Mucosa of gallbladder (tissue), 1 donor: ENCODE results near the gene PPP1R3F. TPM values are rescaled to one million over a fixed set of nuclear protein-coding genes. Genes with fewer than 3 reads are reported as not detected.
"Not testable (repeated sequence)": the region's sequence is repeated elsewhere in the genome, so short reads cannot be mapped to it uniquely, and the experiment has no call there.

ENCODE experiments used
- DNase-seq: peaks from one replicate; pipeline ENCODE4 v3.0.0-alpha.2; 2020; ENCODE audit warnings: low spot score
- total RNA-seq: library from RNA; stranded (reverse); gene quantifications from one replicate; pipeline ENCODE4 v1.2.1, GENCODE V29; 2021
- donor health status: DM: no; HTN: no; CAD: no.

Gene PPP1R3F
- total RNA-seq, 1 donor from 2014 or later: 11.5 TPM

- no peak for DNase-seq
Measured at GRCh38 chrX:49273181-49273727, 3.7 kb downstream of the PPP1R3F start.

DNA sequence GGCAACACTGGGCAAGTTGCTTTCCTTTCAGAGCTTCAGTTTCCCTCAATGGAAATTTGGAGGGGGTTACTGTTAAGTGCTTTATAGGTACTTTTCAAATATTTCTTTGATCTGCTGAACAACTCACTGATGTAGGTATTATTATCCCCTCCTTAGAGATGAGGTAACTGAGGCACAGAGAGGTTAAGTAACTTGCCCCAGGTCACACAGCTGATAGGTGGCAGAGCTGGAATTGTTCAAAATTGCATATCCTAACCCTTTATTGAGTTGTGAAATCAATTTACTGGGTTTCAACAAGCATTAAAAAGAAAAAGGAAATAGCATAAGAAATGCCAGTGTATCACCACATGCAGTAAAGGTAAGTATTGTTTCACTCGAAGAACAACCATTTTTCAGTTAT is 6.6 kb downstream of the PPP1R3F start:
- DNase-seq: no peak

DNA sequence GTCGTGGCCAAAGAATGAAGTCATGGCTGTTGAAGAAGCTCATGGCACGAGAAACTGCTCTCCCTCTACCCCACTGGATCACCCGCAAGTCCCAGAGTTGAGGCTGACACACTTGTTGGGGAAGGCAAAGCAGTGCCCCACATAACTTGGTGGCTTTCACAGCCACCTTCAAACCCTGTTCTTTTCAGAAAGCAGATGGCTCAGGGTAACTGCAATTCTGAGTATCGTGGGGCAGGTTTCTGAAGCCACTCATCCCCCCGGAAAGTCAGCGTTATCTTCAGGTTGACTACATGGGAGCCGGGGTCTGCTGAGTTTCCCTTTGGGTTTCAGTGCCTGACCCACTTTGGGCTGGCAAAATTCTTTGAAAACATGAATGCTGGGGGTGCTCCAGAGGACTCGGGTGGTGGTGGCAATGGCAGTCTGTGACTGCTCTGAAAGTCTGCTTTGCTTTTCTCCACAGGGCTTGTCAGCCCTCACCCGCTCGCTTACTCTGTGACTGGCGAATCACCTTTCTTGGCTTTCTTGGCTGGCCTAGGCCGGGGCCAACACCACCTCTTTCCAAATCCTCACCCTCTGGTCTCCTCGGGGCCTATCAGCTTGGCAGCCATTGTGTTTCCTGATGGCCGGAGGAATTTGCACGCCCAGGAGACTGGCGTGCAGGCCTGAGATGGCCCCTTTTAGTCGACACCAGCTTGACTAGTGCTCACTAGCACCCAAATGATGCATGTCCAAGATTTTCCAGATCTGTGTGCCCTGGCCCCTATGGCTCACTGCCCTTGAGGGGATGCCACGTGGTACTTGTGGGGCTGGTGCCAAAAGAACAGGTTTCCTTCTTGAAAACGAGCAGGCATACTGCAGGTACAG is 7.3 kb downstream of the PPP1R3F start:
- DNase-seq: no peak

GRCh38 chrX:49277535-49277830 is 7.9 kb downstream of the PPP1R3F start:
- DNase-seq: no peak

DNA sequence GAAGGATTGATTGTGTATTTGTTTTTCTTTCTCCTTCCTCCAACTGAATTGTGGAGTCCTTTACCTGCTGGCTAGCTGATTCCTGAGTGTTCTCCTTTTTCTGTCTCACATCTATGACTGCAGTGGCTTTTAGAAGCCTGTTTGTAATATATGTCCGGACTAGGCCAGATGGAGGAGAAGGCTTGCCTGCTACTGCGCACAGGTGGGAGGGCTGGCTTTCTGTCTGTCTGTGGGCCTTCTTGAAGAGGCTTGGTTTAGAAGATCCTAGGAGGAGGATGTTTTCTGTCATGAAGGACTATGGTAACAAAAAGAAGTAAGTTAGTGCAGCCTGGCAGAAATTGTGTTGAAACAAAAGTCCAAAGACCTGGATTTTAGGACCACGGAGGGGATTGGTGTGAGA is 8.5 kb downstream of the PPP1R3F start:
- no peak for DNase-seq

- no peak for DNase-seq
Measured at GRCh38 chrX:49282647-49283011, 13.0 kb downstream of the PPP1R3F start.

DNA sequence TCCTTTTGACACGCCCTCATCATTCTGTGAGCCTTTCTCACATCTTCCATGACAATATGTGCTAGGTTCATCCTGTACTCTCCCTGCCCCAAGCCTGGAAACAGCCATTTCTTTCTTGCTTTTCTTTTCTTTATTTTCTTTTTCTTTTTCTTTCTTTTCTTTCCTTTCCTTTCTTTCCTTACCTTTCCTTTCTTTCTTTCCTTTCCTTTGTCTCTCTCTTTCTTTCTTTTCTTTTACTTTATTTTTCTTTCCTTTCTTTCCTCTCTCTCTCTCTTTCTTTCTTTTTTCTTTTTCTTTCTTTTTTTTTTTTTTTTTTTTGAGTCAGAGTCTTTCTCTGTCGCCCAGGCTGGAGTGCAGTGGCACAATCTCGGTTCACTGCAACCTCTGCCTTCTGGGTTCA is 14.6 kb downstream of the PPP1R3F start:
- DNase-seq: no peak

DNA sequence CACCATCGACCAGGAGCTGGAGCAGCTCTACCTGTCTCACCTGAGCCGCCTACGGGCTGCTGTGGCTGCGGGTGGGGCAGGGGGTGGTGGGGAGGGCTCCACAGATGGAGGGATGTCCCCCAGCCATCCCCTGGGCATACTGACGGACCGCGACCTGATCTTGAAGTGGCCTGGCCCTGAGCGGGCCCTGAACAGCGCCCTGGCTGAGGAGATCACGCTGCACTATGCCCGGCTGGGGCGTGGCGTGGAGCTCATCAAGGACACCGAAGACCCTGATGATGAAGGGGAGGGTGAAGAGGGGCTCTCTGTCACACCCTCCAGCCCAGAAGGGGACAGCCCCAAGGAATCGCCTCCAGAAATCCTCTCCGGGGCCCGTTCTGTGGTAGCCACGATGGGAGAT is 16.5 kb downstream of the PPP1R3F start:
- DNase-seq: no peak

DNA sequence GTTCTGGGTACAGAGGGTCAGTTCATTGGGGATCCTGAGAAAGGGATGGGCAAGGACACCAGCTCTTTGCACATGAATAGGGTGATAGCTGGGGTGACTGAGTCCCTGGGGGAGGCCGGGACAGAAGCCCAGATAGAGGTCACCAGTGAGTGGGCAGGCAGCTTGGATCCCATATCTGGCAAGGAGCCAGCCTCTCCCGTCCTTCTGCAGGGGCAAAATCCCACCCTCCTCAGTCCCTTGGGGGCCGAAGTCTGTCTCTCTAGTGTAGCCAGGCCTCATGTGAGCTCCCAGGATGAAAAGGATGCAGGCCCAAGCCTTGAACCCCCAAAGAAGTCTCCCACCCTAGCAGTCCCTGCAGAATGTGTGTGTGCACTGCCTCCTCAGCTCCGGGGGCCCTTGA is 17.0 kb downstream of the PPP1R3F start:
- DNase-seq: no peak

DNA sequence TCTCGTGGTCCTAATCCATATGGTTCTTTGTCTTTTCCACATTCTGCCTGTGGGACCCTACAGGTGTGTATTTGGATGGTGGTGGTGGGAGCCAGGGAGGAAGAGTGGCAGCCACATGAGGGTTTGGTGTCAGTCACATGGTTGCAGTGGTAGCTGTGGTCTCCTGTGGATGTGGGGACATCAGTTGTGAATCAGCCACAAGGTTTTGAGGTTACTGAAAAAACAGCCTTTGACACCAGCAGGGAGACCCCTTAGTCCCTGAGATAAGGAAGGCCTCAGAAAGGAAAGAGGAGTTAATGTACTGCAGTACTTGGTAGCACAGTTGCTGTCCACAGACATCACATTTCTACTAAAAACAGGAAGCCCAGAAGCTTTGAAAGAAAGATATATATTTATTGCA is 18.1 kb downstream of the PPP1R3F start:
- DNase-seq: no peak

- no peak for DNase-seq
Measured at GRCh38 chrX:49290215-49290614, 20.6 kb downstream of the PPP1R3F start.

DNA sequence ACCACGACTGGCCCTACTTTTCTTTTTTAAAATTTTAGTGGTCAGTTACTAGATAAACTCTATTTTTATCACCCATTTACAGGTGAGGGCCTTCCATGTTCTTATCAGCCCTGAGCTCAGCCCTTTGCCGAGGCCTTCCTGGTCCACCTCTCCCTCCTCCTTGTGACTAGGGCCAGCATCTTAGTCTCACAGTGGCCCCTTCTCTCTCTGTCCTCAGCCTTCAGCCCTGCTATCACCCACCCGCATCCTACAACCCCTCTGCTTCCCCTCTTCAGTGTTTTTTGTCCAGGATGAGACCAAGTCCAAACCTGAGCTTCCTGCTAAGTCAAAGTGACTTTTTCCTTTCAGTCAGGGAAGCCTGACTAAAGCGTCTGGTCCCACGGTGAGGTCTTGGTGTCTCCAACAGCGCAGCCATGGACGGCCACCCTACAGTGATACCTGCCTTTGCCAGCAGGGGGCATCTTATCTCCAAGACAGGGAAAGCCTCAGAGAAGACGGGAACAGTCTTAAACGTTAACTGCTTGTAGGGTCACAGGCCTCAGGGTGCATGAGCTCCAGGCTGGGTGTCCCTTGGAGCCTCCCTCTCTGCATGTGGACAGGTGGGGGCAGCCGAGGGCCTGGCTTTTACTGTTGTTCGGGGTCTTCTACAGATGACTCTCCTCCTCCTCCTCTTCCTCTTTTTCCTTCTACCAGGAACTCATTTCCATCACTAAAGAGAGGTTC is 22.2 kb downstream of the PPP1R3F start:
- DNase-seq: peak; percentile 48

DNA sequence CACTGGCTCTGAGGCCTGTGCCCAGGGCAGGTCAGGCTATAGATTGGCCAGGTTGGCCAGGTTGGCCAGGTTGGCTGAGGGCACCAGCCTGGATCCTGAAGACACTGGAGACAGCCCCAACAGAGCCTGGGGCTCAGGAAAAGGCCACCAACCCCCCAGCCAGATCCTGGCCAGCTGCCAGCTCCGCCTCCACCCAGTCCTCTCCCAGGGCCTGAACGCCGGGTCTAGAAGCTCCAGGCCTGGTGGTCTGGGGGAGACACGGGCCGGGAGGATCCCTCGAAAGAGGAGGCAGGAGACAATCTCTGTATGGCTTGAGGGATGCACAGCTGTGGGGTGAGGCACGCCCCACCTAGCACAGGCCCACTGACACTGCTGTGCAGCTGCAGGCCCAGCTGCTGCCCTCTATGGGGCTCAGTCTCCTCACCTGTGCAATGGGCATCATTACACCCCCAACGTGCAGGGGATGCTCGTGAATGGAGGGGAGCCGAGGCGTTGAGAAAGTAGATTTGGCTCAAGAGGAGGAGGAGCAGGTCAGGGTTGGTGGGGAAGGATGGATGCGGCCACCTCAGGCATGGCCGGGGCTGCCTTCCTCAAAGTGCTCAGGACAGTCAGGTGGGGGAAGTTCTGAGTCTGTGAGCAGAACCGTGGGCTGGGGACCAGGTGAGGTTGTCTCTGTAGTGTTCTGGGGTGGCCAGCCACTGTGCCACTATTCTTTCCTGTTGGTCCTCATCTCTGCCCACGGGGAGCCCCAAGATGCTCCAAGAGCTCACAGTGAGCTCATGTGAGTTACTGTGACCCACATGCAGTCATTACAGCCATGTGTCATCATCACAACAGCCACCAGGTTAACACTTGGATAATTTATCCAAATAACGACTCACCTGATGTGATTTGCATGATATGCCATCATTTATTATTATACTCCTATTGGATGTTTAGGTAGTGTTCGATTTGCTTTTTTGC is 23.1 kb downstream of the PPP1R3F start:
- DNase-seq: no peak

DNA sequence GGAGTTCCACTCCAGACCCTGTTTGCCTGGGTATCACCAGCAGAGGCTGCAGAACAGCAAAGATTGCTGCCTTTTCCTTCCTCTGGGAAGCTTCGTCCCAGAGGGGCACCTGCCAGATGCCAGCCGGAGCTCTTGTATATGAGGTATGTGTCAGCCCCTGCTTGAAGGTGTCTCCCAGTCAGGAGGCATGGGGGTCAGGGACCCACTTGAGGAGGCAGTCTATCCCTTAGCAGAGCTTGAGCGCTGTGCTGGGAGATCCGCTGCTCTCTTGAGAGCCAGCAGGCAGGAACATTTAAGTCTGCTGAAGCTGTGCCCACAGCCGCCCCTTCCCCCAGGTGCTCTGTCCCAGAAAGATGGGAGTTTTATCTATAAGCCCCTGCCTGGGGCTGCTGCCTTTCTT is 29.7 kb downstream of the PPP1R3F start:
- DNase-seq: not testable (repeated sequence)

DNA sequence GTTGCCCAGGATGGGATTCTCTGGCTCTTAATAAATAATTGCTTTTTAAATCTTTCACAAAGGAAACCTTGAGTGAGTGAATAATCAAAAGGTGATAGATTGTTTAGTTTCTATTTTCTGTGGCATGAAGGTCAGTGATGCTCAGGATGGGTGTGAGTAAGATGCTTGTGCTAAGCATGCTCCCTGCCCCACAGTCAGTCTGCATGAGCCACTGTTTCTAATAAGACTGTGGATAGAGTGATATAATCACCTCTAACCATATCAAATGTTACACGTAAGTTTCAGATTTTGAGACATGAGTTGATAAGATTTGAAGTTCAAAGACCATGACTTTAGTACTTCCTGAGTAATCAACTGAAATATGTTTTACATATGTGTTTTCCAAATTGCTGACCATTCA is 31.1 kb downstream of the PPP1R3F start:
- no peak for DNase-seq

DNA sequence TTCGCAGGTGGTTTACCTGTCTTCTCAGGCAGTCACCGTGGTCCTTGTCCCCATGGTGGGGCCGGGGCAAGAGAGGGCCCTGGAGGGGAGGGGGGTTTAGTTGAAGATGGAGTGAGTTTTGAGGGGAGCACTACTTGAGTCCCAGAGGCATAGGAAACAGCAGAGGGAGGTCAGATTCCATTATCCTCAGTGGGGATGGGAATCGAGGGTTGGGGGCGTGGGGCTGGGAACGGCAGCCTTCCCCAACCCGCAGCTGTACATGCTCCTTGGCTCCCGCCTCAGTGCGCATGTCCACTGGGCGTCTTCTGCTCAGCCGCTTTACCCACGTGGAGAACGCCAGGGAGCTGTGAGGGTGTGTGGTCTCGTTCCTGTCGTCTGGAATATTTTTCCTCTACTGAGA is 33.8 kb downstream of the PPP1R3F start, which contains the start of gene GAGE10:
Gene GAGE10 (plus strand): TSS at position 301 of the 400 bp plus-strand sequence. CDS start 1,214 bp downstream, outside the sequence.
- no peak for DNase-seq

DNA sequence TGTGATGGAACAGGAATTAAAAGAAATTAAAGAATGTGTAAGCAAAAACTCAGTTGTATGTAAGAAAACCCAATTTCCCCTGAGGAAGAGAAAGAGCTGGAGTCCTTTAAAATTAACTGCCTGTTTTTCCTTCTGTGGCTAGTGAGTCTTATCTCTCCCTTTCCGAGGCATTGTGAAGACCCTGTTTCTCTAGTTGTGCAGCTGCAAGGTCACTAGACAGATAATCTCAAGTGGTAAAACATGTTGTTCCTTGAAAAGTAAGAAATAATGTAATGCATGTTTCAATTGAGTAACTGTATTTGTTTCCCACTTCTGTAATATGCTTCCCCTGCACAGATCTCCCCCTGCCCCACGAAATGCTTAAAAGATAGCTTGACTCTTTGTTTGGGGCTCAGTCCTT is 38.2 kb downstream of the PPP1R3F start:
- not testable (repeated sequence) for DNase-seq

GRCh38 chrX:49308604-49309269 is 39.1 kb downstream of the PPP1R3F start:
- no peak for DNase-seq

- DNase-seq: no peak
Measured at GRCh38 chrX:49309401-49309981, 39.9 kb downstream of the PPP1R3F start.

GRCh38 chrX:49310371-49310770 is 40.8 kb downstream of the PPP1R3F start:
- no peak for DNase-seq

- DNase-seq: no peak
Measured at GRCh38 chrX:49312176-49312575, 42.6 kb downstream of the PPP1R3F start.
